ENCODE measurements around the gene PHTF2. TPM values are rescaled to one million over a fixed set of nuclear protein-coding genes. Genes with fewer than 3 reads are reported as not detected.

Gene PHTF2
- total and polyA plus RNA-seq, 2 of the 4 experiments (the other 2 are of a cell fraction): 28.3 to 69.9 TPM

DNA sequence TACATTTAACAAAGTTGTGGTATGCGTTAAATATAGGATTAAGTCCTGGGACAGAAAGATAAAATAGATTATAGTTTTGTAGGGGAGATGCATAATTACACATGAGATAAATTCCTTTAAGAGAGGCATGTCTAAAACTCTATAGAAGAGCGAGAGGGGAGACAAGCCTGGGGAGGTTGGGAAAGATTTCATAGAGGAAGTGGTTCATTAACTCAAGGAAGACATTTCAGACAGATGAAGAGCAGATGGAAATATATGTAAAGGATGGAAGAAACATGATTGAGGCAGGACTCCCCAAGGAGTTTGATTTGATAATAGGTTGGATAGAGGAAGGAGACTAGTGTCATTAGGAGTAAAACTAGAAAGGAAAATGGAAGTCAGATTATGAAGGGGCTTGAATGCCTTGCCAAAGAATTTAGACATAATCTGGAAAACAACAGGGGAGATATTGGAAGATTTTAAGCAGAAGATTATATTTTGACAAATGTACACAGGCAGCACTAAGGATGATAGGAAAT, 96.1 kb downstream of the PHTF2 start:
- H2BK120ac ChIP-seq (ENCODE audit: low read depth, low read length): no peak overlapping the region
- dilution Hi-C loops (cut with HindIII; ENCODE audit: low sequenced_read_pairs, unreplicated experiment): no loop called here
- H3K79me1 ChIP-seq (ENCODE audit: low read depth in 1 of 2, low read length in 2 of 2): peaks cover 0 to 20% of the 10 kb centered on the region in 2 experiments; a peak in 2 of 4 replicates
- 100% methylated on average over 1 of the region's 2 CpGs for WGBS, 2 experiments (ENCODE audit: extremely low coverage in 2 of 2, insufficient read length in 1 of 2)
- no peak overlapping the region for H4K91ac ChIP-seq (ENCODE audit: insufficient read depth, low read depth, low read length)
- no peak overlapping the region for H3K4me3 ChIP-seq (ENCODE audit: insufficient read depth, low read depth, low read length)
- H2BK5ac ChIP-seq (ENCODE audit: low read depth, low read length, poor library complexity, severe bottlenecking): no peak overlapping the region
- H3K9ac ChIP-seq (ENCODE audit: low read depth, low read length): no peak overlapping the region
- TF ChIP-seq, protein P1, sequence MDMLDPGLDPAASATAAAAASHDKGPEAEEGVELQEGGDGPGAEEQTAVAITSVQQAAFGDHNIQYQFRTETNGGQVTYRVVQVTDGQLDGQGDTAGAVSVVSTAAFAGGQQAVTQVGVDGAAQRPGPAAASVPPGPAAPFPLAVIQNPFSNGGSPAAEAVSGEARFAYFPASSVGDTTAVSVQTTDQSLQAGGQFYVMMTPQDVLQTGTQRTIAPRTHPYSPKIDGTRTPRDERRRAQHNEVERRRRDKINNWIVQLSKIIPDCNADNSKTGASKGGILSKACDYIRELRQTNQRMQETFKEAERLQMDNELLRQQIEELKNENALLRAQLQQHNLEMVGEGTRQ (IDR thresholded peaks at IDR 0.05; ENCODE audit: low read depth, low read length): no peak
- no peak for TF ChIP-seq CEBPB (IDR thresholded peaks at IDR 0.05; ENCODE audit: low read depth, low read length)
- H3K36me3 ChIP-seq (ENCODE audit: control insufficient read depth, insufficient read depth, low read length): no peaks in the 10 kb centered on the region
- intact Hi-C loops (cut with micrococcal nuclease): no loop called here
- H3K27ac ChIP-seq (ENCODE audit: insufficient read depth, low read length): no peak overlapping the region
- H3K18ac ChIP-seq (ENCODE audit: low read depth, low read length): no peak overlapping the region
- ChIA-PET CTCF (no interaction called here), POLR2A (ENCODE audit: unreplicated experiment) (no interaction called here)
- H2BK15ac ChIP-seq (ENCODE audit: low read depth, low read length): no peak overlapping the region
- no TSS peak for BruUV-seq (replicated peaks)
- H3K27me3 ChIP-seq (ENCODE audit: control insufficient read depth, insufficient read depth, low read length): no peaks in the 10 kb centered on the region
- no peak overlapping the region for H4K5ac ChIP-seq (ENCODE audit: low read depth, low read length)
- H2BK20ac ChIP-seq (ENCODE audit: low read depth, low read length): no peak overlapping the region
- H3K4me1 ChIP-seq (ENCODE audit: control insufficient read depth, insufficient read depth, low read length): no peaks in the 10 kb centered on the region
- H4K20me1 ChIP-seq (ENCODE audit: insufficient read depth, low read length): no peaks in the 10 kb centered on the region
- no peak overlapping the region for H3K56ac ChIP-seq (ENCODE audit: extremely low read depth, insufficient read depth, low read length)
- H4K8ac ChIP-seq (ENCODE audit: low read depth in 2 of 2, low read length in 2 of 2): no peak overlapping the region
- no peak overlapping the region for H2AK5ac ChIP-seq (ENCODE audit: low read depth, low read length)
- H3K4ac ChIP-seq (ENCODE audit: low read depth, low read length): no peak overlapping the region
- no peak overlapping the region for H2AK9ac ChIP-seq (replicated peaks; ENCODE audit: low read depth, low read length, poor library complexity)
- ATAC-seq (ENCODE audit: low read depth) (no peak), DNase-seq (no peak)
- H3K9me3 ChIP-seq (ENCODE audit: control insufficient read depth, insufficient read depth, low read length): no peaks in the 10 kb centered on the region
- in situ Hi-C loops (cut with MboI; ENCODE audit: low sequenced_read_pairs): no loop called here
- H3K23ac ChIP-seq (ENCODE audit: low read depth, low read length): no peak overlapping the region
- H3K9me1 ChIP-seq (ENCODE audit: insufficient read depth, low read length): 0 out of 2 replicates have a peak, but pooled peaks cover 3% of the 10 kb centered on the region
- no peak overlapping the region for H2AFZ ChIP-seq (replicated peaks; ENCODE audit: low read length, poor library complexity)
- no peak overlapping the region for H3K14ac ChIP-seq (replicated peaks; ENCODE audit: low read depth, low read length)
- H3K4me2 ChIP-seq (ENCODE audit: low read depth, low read length): no peak overlapping the region

All from IMR-90 (cell line).